Activated B cell treated with CpG ODN at 0.5 μM for 24 hours (primary cell): ENCODE data around the gene SIPA1L3. TPM values are rescaled to one million over a fixed set of nuclear protein-coding genes. Genes with fewer than 3 reads are reported as not detected.

ENCODE experiments used
- ATAC-seq: fragments of 200-7000 bp; cut with Tn5 transposase; one replicate; pipeline ENCODE4 v1.10.0; 2021; ENCODE audit warnings: low read depth, mild to moderate bottlenecking, moderate library complexity
- CTCF ChIA-PET: fragments of 350-600 bp; sonication (Branson Sonifier 250); formaldehyde crosslinking; loops from one replicate; lab custom pipeline; 2021; ENCODE audit warnings: antibody characterized with exemption; lab: Charles Lee
- POLR2A ChIA-PET: fragments of 350-600 bp; sonication (Branson Sonifier 250); formaldehyde crosslinking; loops from one replicate; lab custom pipeline; 2021; ENCODE audit warnings: antibody characterized with exemption; lab: Charles Lee
- DNase-seq: peaks from one replicate; pipeline ENCODE4 v3.0.0; 2022
- H3K27ac Mint-ChIP-seq: one replicate; pipeline ENCODE4 v1.8.0; 2020; ENCODE audit warnings: mixed read lengths
- H3K27me3 Mint-ChIP-seq: one replicate; pipeline ENCODE4 v1.8.0; 2021; ENCODE audit warnings: mixed read lengths
- H3K36me3 Mint-ChIP-seq: one replicate; pipeline ENCODE4 v1.8.0; 2021; ENCODE audit warnings: low read depth, mixed read lengths
- H3K4me1 Mint-ChIP-seq: one replicate; pipeline ENCODE4 v1.8.0; 2021; ENCODE audit warnings: mixed read lengths
- H3K4me3 Mint-ChIP-seq: one replicate; pipeline ENCODE4 v1.8.0; 2020; ENCODE audit warnings: mild to moderate bottlenecking, mixed read lengths
- H3K9me3 Mint-ChIP-seq: one replicate; pipeline ENCODE4 v1.8.0; 2020; ENCODE audit warnings: mixed read lengths
- CTCF ChIP-seq: fragments of 200-600 bp; IDR thresholded peaks from one replicate; pipeline ENCODE4 v1.8.0; 2022; ENCODE audit warnings: antibody characterized with exemption, mild to moderate bottlenecking
- intact Hi-C: fragments of 100-400 bp; cut with micrococcal nuclease; formaldehyde crosslinking; loops from one replicate; pipeline ENCODE4 v1.15.1; 2024
- total RNA-seq: library from RNA; stranded (reverse); gene quantifications from 2 replicates; pipeline ENCODE4 v1.2.3, GENCODE V29; 2022

The SIPA1L3 gene
- total RNA-seq, 1 donor from 2014 or later: 145 TPM

GRCh38 chr19:38216785-38217641 lies 310.0 kb downstream of the SIPA1L3 start:
- H3K4me3 Mint-ChIP-seq: no peak overlapping the region
- peaks cover 19% of the 10 kb centered on the region for H3K27me3 Mint-ChIP-seq
- no peaks in the 10 kb centered on the region for H3K36me3 Mint-ChIP-seq
- ATAC-seq (no peak), DNase-seq (no peak)
- intact Hi-C loops: no loop called here
- CTCF ChIA-PET: no interaction called here
- H3K27ac Mint-ChIP-seq: no peak overlapping the region
- H3K9me3 Mint-ChIP-seq: no peaks in the 10 kb centered on the region
- H3K4me1 Mint-ChIP-seq: peaks cover 14% of the 10 kb centered on the region
- POLR2A ChIA-PET: interaction anchor here (0.6 kb wide), 1 partner anchor 311 kb away, joined by 3 read pairs; no protein-coding TSS in a partner anchor
- TF ChIP-seq CTCF: no peak

GRCh38 chr19:38218204-38218603 lies 311.2 kb downstream of the SIPA1L3 start:
- H3K4me1 Mint-ChIP-seq: peaks cover 17% of the 10 kb centered on the region
- ChIA-PET CTCF (no interaction called here), POLR2A (no interaction called here)
- no peak overlapping the region for H3K27ac Mint-ChIP-seq
- no peak overlapping the region for H3K4me3 Mint-ChIP-seq
- intact Hi-C loops: no loop called here
- no peak for TF ChIP-seq CTCF
- H3K9me3 Mint-ChIP-seq: no peaks in the 10 kb centered on the region
- DNase-seq: no peak
- no peak for ATAC-seq
- H3K27me3 Mint-ChIP-seq: peaks cover 24% of the 10 kb centered on the region
- no peaks in the 10 kb centered on the region for H3K36me3 Mint-ChIP-seq

DNA sequence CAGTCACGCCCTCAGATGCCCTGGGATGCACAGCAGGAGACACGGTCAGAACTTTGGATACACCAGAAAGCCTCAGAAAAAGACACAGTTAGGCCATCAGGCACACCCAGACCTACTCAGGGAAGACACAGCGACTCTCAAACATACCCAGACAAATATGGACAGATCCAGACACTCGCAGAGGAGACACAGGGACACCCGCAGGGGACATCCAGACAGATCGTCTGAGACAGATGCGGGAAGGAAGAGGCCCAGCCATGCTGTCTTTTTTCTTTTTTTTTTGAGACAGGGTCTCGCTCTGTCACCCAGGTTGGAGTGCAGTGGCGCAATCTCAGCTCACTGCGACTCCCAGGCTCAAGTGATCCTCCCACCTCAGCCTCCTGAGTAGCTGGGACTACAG lies 312.2 kb downstream of the SIPA1L3 start:
- Mint-ChIP-seq H3K4me3 (no peak overlapping the region), H3K9me3 (no peaks in the 10 kb centered on the region), H3K27me3 (peaks cover 27% of the 10 kb centered on the region), H3K36me3 (no peaks in the 10 kb centered on the region), H3K27ac (no peak overlapping the region), H3K4me1 (peaks cover 16% of the 10 kb centered on the region)
- TF ChIP-seq CTCF: no peak
- intact Hi-C loops: no loop called here
- DNase-seq (no peak), ATAC-seq (no peak)
- CTCF ChIA-PET: no interaction called here
- POLR2A ChIA-PET: no interaction called here

GRCh38 chr19:38221421-38221820 lies 314.4 kb downstream of the SIPA1L3 start:
- Mint-ChIP-seq H3K27me3 (peaks cover 37% of the 10 kb centered on the region), H3K36me3 (no peaks in the 10 kb centered on the region), H3K4me3 (no peak overlapping the region), H3K27ac (no peak overlapping the region), H3K4me1 (peaks cover 19% of the 10 kb centered on the region), H3K9me3 (no peaks in the 10 kb centered on the region)
- no peak for ATAC-seq
- ChIA-PET CTCF (no interaction called here), POLR2A (interaction anchor here (0.7 kb wide), 1 partner anchor 569 kb away, joined by 4 read pairs; no protein-coding TSS in a partner anchor)
- intact Hi-C loops: loop anchor here (10.0 kb wide), 2 partner anchors 393 to 713 kb away; partner anchors contain the start of genes EIF3K, MAP4K1, MRPS12 and SARS2
- no peak for TF ChIP-seq CTCF
- no peak for DNase-seq
